Activated CD4-positive, CD25-positive, alpha-beta regulatory T cell treated with anti-CD3 and anti-CD28 coated beads, Interleukin-2, amount 50 U/mL, for 24 hours (primary cell): Measurements from ENCODE around the gene PRKN.
"Not testable (repeated sequence)": the region's sequence is repeated elsewhere in the genome, so short reads cannot be mapped to it uniquely, and the experiment has no call there.

Source experiments
- ATAC-seq, 2 donors: fragments of 150-1000 bp; cut with Tn5 transposase; one replicate each; pipeline ENCODE4 v1.10.0; 2021; ENCODE audit warnings: mild to moderate bottlenecking in 1 of 2, moderate library complexity in 1 of 2

The PRKN gene

GRCh38 chr6:162612613-162613012, 115.0 kb downstream of the PRKN start:
- ATAC-seq = no peak

GRCh38 chr6:162610351-162610750, 117.2 kb downstream of the PRKN start:
- no peak for ATAC-seq

GRCh38 chr6:162605881-162606280, 121.7 kb downstream of the PRKN start:
- no peak for ATAC-seq

GRCh38 chr6:162603231-162604015, 124.1 kb downstream of the PRKN start:
- no peak for ATAC-seq

- ATAC-seq = no peak
Measured at GRCh38 chr6:162602759-162603158, 124.8 kb downstream of the PRKN start.

- no peak for ATAC-seq
Measured at GRCh38 chr6:162596676-162597075, 130.9 kb downstream of the PRKN start.

GRCh38 chr6:162591517-162591916, 136.0 kb downstream of the PRKN start:
- ATAC-seq = no peak

- no peak for ATAC-seq
Measured at GRCh38 chr6:162581988-162582780, 145.4 kb downstream of the PRKN start.

GRCh38 chr6:162580619-162581018, 146.9 kb downstream of the PRKN start:
- ATAC-seq = no peak

GRCh38 chr6:162576016-162576415, 151.6 kb downstream of the PRKN start:
- no peak for ATAC-seq

- ATAC-seq = no peak
Measured at GRCh38 chr6:162572240-162572639, 155.3 kb downstream of the PRKN start.

GRCh38 chr6:162568266-162568665, 159.3 kb downstream of the PRKN start:
- ATAC-seq = no peak

- ATAC-seq = no peak
Measured at GRCh38 chr6:162562041-162562440, 165.5 kb downstream of the PRKN start.

GRCh38 chr6:162560891-162561290, 166.7 kb downstream of the PRKN start:
- ATAC-seq = no peak

- ATAC-seq = no peak
Measured at GRCh38 chr6:162554531-162554930, 173.0 kb downstream of the PRKN start.

- ATAC-seq = no peak
Measured at GRCh38 chr6:162546905-162547304, 180.7 kb downstream of the PRKN start.

- ATAC-seq = no peak
Measured at GRCh38 chr6:162543221-162543620, 184.3 kb downstream of the PRKN start.

GRCh38 chr6:162541019-162541601, 186.5 kb downstream of the PRKN start:
- ATAC-seq = no peak

GRCh38 chr6:162539321-162539720, 188.2 kb downstream of the PRKN start:
- no peak for ATAC-seq

GRCh38 chr6:162538643-162539064, 188.9 kb downstream of the PRKN start:
- ATAC-seq = no peak

GRCh38 chr6:162533009-162533400, 194.6 kb downstream of the PRKN start:
- no peak for ATAC-seq

GRCh38 chr6:162532283-162533008, 195.1 kb downstream of the PRKN start:
- ATAC-seq = no peak

- not testable (repeated sequence) for ATAC-seq
Measured at GRCh38 chr6:162531391-162531790, 196.2 kb downstream of the PRKN start.
